CD8-positive, alpha-beta memory T cell (primary cell): ENCODE data around the gene RPS6KA6. TPM values are rescaled to one million over a fixed set of nuclear protein-coding genes. Genes with fewer than 3 reads are reported as not detected.

ENCODE experiments used
- CTCF ChIA-PET: fragments of 350-600 bp; sonication (Branson Sonifier 250); formaldehyde crosslinking; loops from one replicate; lab custom pipeline; 2021; ENCODE audit warnings: antibody characterized with exemption; lab: Charles Lee
- POLR2A ChIA-PET: fragments of 350-600 bp; sonication (Branson Sonifier 250); formaldehyde crosslinking; loops from one replicate; lab custom pipeline; 2021; ENCODE audit warnings: antibody characterized with exemption; lab: Charles Lee
- DNase-seq, 5 donors: peaks; one replicate each; pipeline versions ENCODE4 v3.0.0 to v3.0.0-alpha.2; 2020 to 2022; ENCODE audit warnings: mixed read lengths in 1 of 5
- H3K27ac ChIP-seq: one replicate; pipeline ENCODE4 v1.7.0; 2013; ENCODE audit warnings: low read depth, mild to moderate bottlenecking, low read length, moderate library complexity
- H3K27me3 ChIP-seq: 2 replicates; pipeline ENCODE4 v1.7.0; 2013; ENCODE audit warnings: low read length, mild to moderate bottlenecking; ENCODE audit not compliant: insufficient read depth, poor library complexity, severe bottlenecking
- H3K36me3 ChIP-seq: 2 replicates; pipeline ENCODE4 v1.7.0; 2013; ENCODE audit warnings: mild to moderate bottlenecking, low read length, moderate library complexity; ENCODE audit not compliant: insufficient read depth
- H3K4me1 ChIP-seq: 2 replicates; pipeline ENCODE4 v1.7.0; 2013; ENCODE audit warnings: mild to moderate bottlenecking, low read length, moderate library complexity; ENCODE audit not compliant: insufficient read depth
- H3K4me3 ChIP-seq: 2 replicates; pipeline ENCODE4 v1.7.0; 2013; ENCODE audit warnings: mild to moderate bottlenecking, low read length
- H3K9me3 ChIP-seq: 2 replicates; pipeline ENCODE4 v1.7.0; 2013; ENCODE audit warnings: mild to moderate bottlenecking, low read length
- H3K27ac Mint-ChIP-seq, 8 donors: one replicate each; pipeline ENCODE4 v1.8.0; 2020 to 2021; ENCODE audit warnings: mixed read lengths in 8 of 8, mild to moderate bottlenecking in 6 of 8, inconsistent platforms in 3 of 8, moderate library complexity in 3 of 8
- H3K27me3 Mint-ChIP-seq, 2 donors: one replicate each; pipeline ENCODE4 v1.8.0; 2020 to 2021; ENCODE audit warnings: mixed read lengths in 2 of 2, mild to moderate bottlenecking in 1 of 2, moderate library complexity in 1 of 2
- H3K36me3 Mint-ChIP-seq, 3 donors: one replicate each; pipeline ENCODE4 v1.8.0; 2020 to 2021; ENCODE audit warnings: mixed read lengths in 3 of 3, inconsistent platforms in 1 of 3, mild to moderate bottlenecking in 1 of 3
- H3K4me1 Mint-ChIP-seq, 3 donors: one replicate each; pipeline ENCODE4 v1.8.0; 2020 to 2021; ENCODE audit warnings: mixed read lengths in 3 of 3, inconsistent platforms in 1 of 3, mild to moderate bottlenecking in 1 of 3
- H3K4me3 Mint-ChIP-seq, 7 donors: one replicate each; pipeline ENCODE4 v1.8.0; 2020 to 2021; ENCODE audit warnings: mixed read lengths in 7 of 7, mild to moderate bottlenecking in 6 of 7, moderate library complexity in 4 of 7, inconsistent platforms in 2 of 7
- H3K9me3 Mint-ChIP-seq, 5 donors: one replicate each; pipeline ENCODE4 v1.8.0; 2020 to 2022; ENCODE audit warnings: mixed read lengths in 5 of 5, mild to moderate bottlenecking in 3 of 5, moderate library complexity in 2 of 5, inconsistent platforms in 1 of 5
- polyA plus RNA-seq: library from polyadenylated mRNA; unstranded; fragments of 300-500 nt; fragmentation: Illumina TruSeq; gene quantifications from one replicate; pipeline ENCODE4 v1.2.3, GENCODE V29; 2021
- total RNA-seq, 2 experiments: library from RNA; stranded (reverse); gene quantifications; one replicate each; pipeline ENCODE4 v1.2.3, GENCODE V29; 2021

RPS6KA6 gene
- total and polyA plus RNA-seq, 3 experiments from 2014 or later: 0.20 to 0.35 TPM; not detected in 1

- Histone ChIP-seq H3K9me3 (no peaks in the 10 kb centered on the region), H3K4me3 (no peak overlapping the region), H3K4me1 (no peaks in the 10 kb centered on the region), H3K27me3 (no peaks in the 10 kb centered on the region), H3K36me3 (no peaks in the 10 kb centered on the region), H3K27ac (no peak overlapping the region)
- POLR2A ChIA-PET: no interaction called here
- Mint-ChIP-seq H3K4me1 (no peaks in the 10 kb centered on the region), H3K27me3 (no peaks in the 10 kb centered on the region), H3K4me3 (no peak overlapping the region), H3K9me3 (no peaks in the 10 kb centered on the region), H3K36me3 (no peaks in the 10 kb centered on the region), H3K27ac (no peak overlapping the region)
- CTCF ChIA-PET: no interaction called here
- no peak for DNase-seq
These were observed 12.0 kb downstream of the RPS6KA6 start for GRCh38 chrX:84175958-84176357.

- Mint-ChIP-seq H3K9me3 (peaks cover 0 to 2% (median 0%) of the 10 kb centered on the region in 5 donors), H3K27me3 (no peaks in the 10 kb centered on the region), H3K36me3 (no peaks in the 10 kb centered on the region), H3K4me3 (no peak overlapping the region), H3K4me1 (no peaks in the 10 kb centered on the region), H3K27ac (no peak overlapping the region)
- ChIA-PET POLR2A (no interaction called here), CTCF (no interaction called here)
- no peaks in the 10 kb centered on the region for H3K36me3 ChIP-seq
- H3K9me3 ChIP-seq: no peaks in the 10 kb centered on the region
- H3K4me3 ChIP-seq: no peak overlapping the region
- no peak for DNase-seq
- H3K27ac ChIP-seq: no peak overlapping the region
- no peaks in the 10 kb centered on the region for H3K4me1 ChIP-seq
- H3K27me3 ChIP-seq: no peaks in the 10 kb centered on the region
These were observed 12.7 kb downstream of the RPS6KA6 start for GRCh38 chrX:84175274-84175673.

- ChIA-PET POLR2A (no interaction called here), CTCF (no interaction called here)
- H3K4me3 Mint-ChIP-seq: no peak overlapping the region
- peaks cover 0 to 2% (median 0%) of the 10 kb centered on the region in 5 donors for H3K9me3 Mint-ChIP-seq
- no peak overlapping the region for H3K27ac Mint-ChIP-seq
- Histone ChIP-seq H3K27ac (no peak overlapping the region), H3K4me3 (no peak overlapping the region), H3K9me3 (no peaks in the 10 kb centered on the region), H3K4me1 (no peaks in the 10 kb centered on the region), H3K27me3 (no peaks in the 10 kb centered on the region), H3K36me3 (no peaks in the 10 kb centered on the region)
- H3K27me3 Mint-ChIP-seq: no peaks in the 10 kb centered on the region
- no peaks in the 10 kb centered on the region for H3K36me3 Mint-ChIP-seq
- H3K4me1 Mint-ChIP-seq: no peaks in the 10 kb centered on the region
- DNase-seq: no peak
These were observed 13.7 kb downstream of the RPS6KA6 start for GRCh38 chrX:84174348-84174747.

GRCh38 chrX:84170931-84171330, 17.1 kb downstream of the RPS6KA6 start:
- H3K4me1 Mint-ChIP-seq: no peaks in the 10 kb centered on the region
- peaks cover 0 to 2% (median 0%) of the 10 kb centered on the region in 5 donors for H3K9me3 Mint-ChIP-seq
- H3K4me3 ChIP-seq: no peak overlapping the region
- H3K27me3 Mint-ChIP-seq: no peaks in the 10 kb centered on the region
- H3K36me3 ChIP-seq: no peaks in the 10 kb centered on the region
- ChIA-PET POLR2A (no interaction called here), CTCF (no interaction called here)
- no peaks in the 10 kb centered on the region for H3K36me3 Mint-ChIP-seq
- no peaks in the 10 kb centered on the region for H3K27me3 ChIP-seq
- H3K4me1 ChIP-seq: no peaks in the 10 kb centered on the region
- H3K27ac Mint-ChIP-seq: no peak overlapping the region
- no peak overlapping the region for H3K4me3 Mint-ChIP-seq
- H3K9me3 ChIP-seq: no peaks in the 10 kb centered on the region
- H3K27ac ChIP-seq: no peak overlapping the region
- DNase-seq: no peak

- CTCF ChIA-PET: no interaction called here
- Mint-ChIP-seq H3K9me3 (peaks cover 0 to 2% (median 0%) of the 10 kb centered on the region in 5 donors), H3K4me3 (no peak overlapping the region), H3K27me3 (no peaks in the 10 kb centered on the region), H3K36me3 (no peaks in the 10 kb centered on the region), H3K4me1 (no peaks in the 10 kb centered on the region), H3K27ac (no peak overlapping the region)
- DNase-seq: no peak
- Histone ChIP-seq H3K27me3 (no peaks in the 10 kb centered on the region), H3K4me1 (no peaks in the 10 kb centered on the region), H3K36me3 (no peaks in the 10 kb centered on the region), H3K4me3 (no peak overlapping the region), H3K9me3 (no peaks in the 10 kb centered on the region), H3K27ac (no peak overlapping the region)
- POLR2A ChIA-PET: no interaction called here
These were observed 19.4 kb downstream of the RPS6KA6 start for GRCh38 chrX:84168574-84168973.

GRCh38 chrX:84168095-84168494, 19.9 kb downstream of the RPS6KA6 start:
- Mint-ChIP-seq H3K9me3 (peaks cover 0 to 2% (median 0%) of the 10 kb centered on the region in 5 donors), H3K36me3 (no peaks in the 10 kb centered on the region), H3K4me3 (no peak overlapping the region), H3K27ac (no peak overlapping the region), H3K27me3 (no peaks in the 10 kb centered on the region), H3K4me1 (no peaks in the 10 kb centered on the region)
- Histone ChIP-seq H3K27ac (no peak overlapping the region), H3K36me3 (no peaks in the 10 kb centered on the region), H3K27me3 (no peaks in the 10 kb centered on the region), H3K9me3 (no peaks in the 10 kb centered on the region), H3K4me1 (no peaks in the 10 kb centered on the region), H3K4me3 (no peak overlapping the region)
- POLR2A ChIA-PET: no interaction called here
- DNase-seq: no peak
- CTCF ChIA-PET: no interaction called here

GRCh38 chrX:84165711-84166110, 22.3 kb downstream of the RPS6KA6 start:
- Mint-ChIP-seq H3K27ac (no peak overlapping the region), H3K9me3 (peaks cover 0 to 2% (median 0%) of the 10 kb centered on the region in 5 donors), H3K36me3 (no peaks in the 10 kb centered on the region), H3K27me3 (no peaks in the 10 kb centered on the region), H3K4me1 (no peaks in the 10 kb centered on the region), H3K4me3 (no peak overlapping the region)
- Histone ChIP-seq H3K9me3 (no peaks in the 10 kb centered on the region), H3K27ac (no peak overlapping the region), H3K36me3 (no peaks in the 10 kb centered on the region), H3K27me3 (no peaks in the 10 kb centered on the region), H3K4me3 (no peak overlapping the region), H3K4me1 (no peaks in the 10 kb centered on the region)
- CTCF ChIA-PET: no interaction called here
- POLR2A ChIA-PET: no interaction called here
- DNase-seq: no peak

GRCh38 chrX:84162401-84162800, 25.6 kb downstream of the RPS6KA6 start:
- POLR2A ChIA-PET: no interaction called here

GRCh38 chrX:84161641-84162040, 26.4 kb downstream of the RPS6KA6 start:
- ChIA-PET CTCF (no interaction called here), POLR2A (no interaction called here)
- Mint-ChIP-seq H3K27ac (no peak overlapping the region), H3K4me1 (no peaks in the 10 kb centered on the region), H3K27me3 (no peaks in the 10 kb centered on the region), H3K36me3 (no peaks in the 10 kb centered on the region), H3K4me3 (no peak overlapping the region), H3K9me3 (no peaks in the 10 kb centered on the region)
- no peak overlapping the region for H3K4me3 ChIP-seq
- no peaks in the 10 kb centered on the region for H3K36me3 ChIP-seq
- H3K4me1 ChIP-seq: no peaks in the 10 kb centered on the region
- no peak overlapping the region for H3K27ac ChIP-seq
- H3K27me3 ChIP-seq: no peaks in the 10 kb centered on the region
- H3K9me3 ChIP-seq: no peaks in the 10 kb centered on the region
- no peak for DNase-seq

More at GRCh38 chrX:84162401-84162800, 25.6 kb downstream of the RPS6KA6 start:
- Histone ChIP-seq H3K4me3 (no peak overlapping the region), H3K27ac (no peak overlapping the region), H3K9me3 (no peaks in the 10 kb centered on the region), H3K36me3 (no peaks in the 10 kb centered on the region), H3K4me1 (no peaks in the 10 kb centered on the region), H3K27me3 (no peaks in the 10 kb centered on the region)
- Mint-ChIP-seq H3K4me1 (no peaks in the 10 kb centered on the region), H3K36me3 (no peaks in the 10 kb centered on the region), H3K4me3 (no peak overlapping the region), H3K27me3 (no peaks in the 10 kb centered on the region), H3K9me3 (no peaks in the 10 kb centered on the region), H3K27ac (no peak overlapping the region)
- CTCF ChIA-PET: no interaction called here
- no peak for DNase-seq
